Ureter (tissue), 1 donor: ENCODE results near the gene QRICH2. TPM values are rescaled to one million over a fixed set of nuclear protein-coding genes. Genes with fewer than 3 reads are reported as not detected.
"Not testable (repeated sequence)": the region's sequence is repeated elsewhere in the genome, so short reads cannot be mapped to it uniquely, and the experiment has no call there.

Experiments used
- DNase-seq: peaks from one replicate; pipeline ENCODE4 v3.0.0-alpha.2; 2020; ENCODE audit warnings: low spot score
- total RNA-seq: library from RNA; stranded (reverse); gene quantifications from one replicate; pipeline ENCODE4 v1.2.4, GENCODE V29; 2023
- donor health status: DM: yes; HTN: yes; CAD: no.

Gene QRICH2
- total RNA-seq, 1 donor from 2014 or later = 1.9 TPM

GRCh38 chr17:76248013-76248782 is 59.9 kb downstream of the QRICH2 start:
- no peak for DNase-seq

- no peak for DNase-seq
These were observed 60.8 kb downstream of the QRICH2 start for GRCh38 chr17:76247304-76247703.

- DNase-seq = no peak
These were observed 61.7 kb downstream of the QRICH2 start for GRCh38 chr17:76246080-76247066.

GRCh38 chr17:76244721-76245120 is 63.4 kb downstream of the QRICH2 start:
- DNase-seq = not testable (repeated sequence)

- DNase-seq = no peak
These were observed 64.0 kb downstream of the QRICH2 start for GRCh38 chr17:76243826-76244679.

- no peak for DNase-seq
These were observed 66.3 kb downstream of the QRICH2 start for GRCh38 chr17:76241691-76242255.

- no peak for DNase-seq
These were observed 66.9 kb downstream of the QRICH2 start for GRCh38 chr17:76241204-76241538.

- no peak for DNase-seq
These were observed 67.4 kb downstream of the QRICH2 start, which contains the start of gene RNF157 for GRCh38 chr17:76240461-76241203. Gene RNF157 (minus strand): TSS chr17:76240493. CDS start chr17:76240240, 253 bp downstream.

GRCh38 chr17:76239538-76240274 is 68.4 kb downstream of the QRICH2 start:
- DNase-seq = no peak

- no peak for DNase-seq
These were observed 69.1 kb downstream of the QRICH2 start for GRCh38 chr17:76238847-76239537.

- no peak for DNase-seq
These were observed 70.2 kb downstream of the QRICH2 start for GRCh38 chr17:76237859-76238313.

GRCh38 chr17:76236603-76237002 is 71.5 kb downstream of the QRICH2 start:
- no peak for DNase-seq

- DNase-seq = no peak
These were observed 72.2 kb downstream of the QRICH2 start for GRCh38 chr17:76235883-76236282.

- no peak for DNase-seq
These were observed 73.8 kb downstream of the QRICH2 start for GRCh38 chr17:76234354-76234679.

GRCh38 chr17:76233588-76234353 is 74.3 kb downstream of the QRICH2 start:
- DNase-seq = no peak

- DNase-seq = no peak
These were observed 75.7 kb downstream of the QRICH2 start for GRCh38 chr17:76232342-76232741.

- not testable (repeated sequence) for DNase-seq
These were observed 81.3 kb downstream of the QRICH2 start for GRCh38 chr17:76226749-76227148.

- DNase-seq = not testable (repeated sequence)
These were observed 82.5 kb downstream of the QRICH2 start for GRCh38 chr17:76225373-76226086.
